Neural crest cell (in vitro differentiated cells): Measurements from ENCODE around the gene LTBP1. TPM values are rescaled to one million over a fixed set of nuclear protein-coding genes. Genes with fewer than 3 reads are reported as not detected.

Source experiments
- DNase-seq: peaks from one replicate; pipeline ENCODE4 v3.0.0; 2021; ENCODE audit warnings: low read depth, mixed read lengths, low spot score
- H3K27ac Mint-ChIP-seq: one replicate; pipeline ENCODE4 v1.8.0; 2021; ENCODE audit warnings: mild to moderate bottlenecking, mixed read lengths; ENCODE audit not compliant: unreplicated experiment
- H3K27me3 Mint-ChIP-seq: 2 replicates; pipeline ENCODE4 v1.8.0; 2021; ENCODE audit warnings: low read depth, mild to moderate bottlenecking, mixed read lengths
- H3K36me3 Mint-ChIP-seq: 2 replicates; pipeline ENCODE4 v1.8.0; 2021; ENCODE audit warnings: low read depth, mild to moderate bottlenecking, mixed read lengths
- H3K4me1 Mint-ChIP-seq: 2 replicates; pipeline ENCODE4 v1.8.0; 2021; ENCODE audit warnings: mixed read lengths
- H3K4me3 Mint-ChIP-seq: one replicate; pipeline ENCODE4 v1.8.0; 2021; ENCODE audit warnings: mild to moderate bottlenecking, mixed read lengths
- H3K9me3 Mint-ChIP-seq: 2 replicates; pipeline ENCODE4 v1.8.0; 2021; ENCODE audit warnings: mixed read lengths
- CTCF ChIP-seq: fragments of 200-600 bp; sonication (generic); conservative IDR thresholded peaks from 2 replicates; pipeline ENCODE4 v1.5.0; 2021; ENCODE audit warnings: antibody characterized with exemption, mild to moderate bottlenecking
- total RNA-seq: library from RNA; stranded (reverse); gene quantifications from 2 replicates; pipeline ENCODE4 v1.2.1, GENCODE V29; 2021

The LTBP1 gene
- total RNA-seq, 1 donor from 2014 or later: 30.2 TPM

DNA sequence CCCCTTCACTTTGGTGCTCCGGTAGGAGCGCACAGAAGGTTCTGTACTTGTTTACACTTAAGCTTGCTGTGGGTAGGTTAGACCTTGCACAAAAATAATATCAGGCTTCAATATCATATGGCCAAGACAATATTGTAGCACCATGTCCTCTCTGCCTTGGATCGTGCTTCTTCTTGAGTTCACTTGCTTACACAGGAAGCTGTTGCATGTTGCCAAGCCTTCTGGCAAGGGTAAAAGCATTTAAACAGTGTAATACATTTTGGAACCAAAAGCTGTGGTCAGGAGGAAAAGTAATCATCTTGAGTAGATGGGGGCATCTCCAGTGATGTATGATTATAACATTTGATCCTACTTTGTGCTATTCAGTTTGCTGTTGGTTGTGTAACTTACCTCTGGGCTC, 197.5 kb downstream of the LTBP1 start:
- Mint-ChIP-seq H3K9me3 (no peaks in the 10 kb centered on the region), H3K4me1 (no peaks in the 10 kb centered on the region), H3K36me3 (no peaks in the 10 kb centered on the region), H3K27me3 (no peaks in the 10 kb centered on the region), H3K4me3 (no peak overlapping the region), H3K27ac (no peak overlapping the region)
- no peak for TF ChIP-seq CTCF
- DNase-seq: no peak

DNA sequence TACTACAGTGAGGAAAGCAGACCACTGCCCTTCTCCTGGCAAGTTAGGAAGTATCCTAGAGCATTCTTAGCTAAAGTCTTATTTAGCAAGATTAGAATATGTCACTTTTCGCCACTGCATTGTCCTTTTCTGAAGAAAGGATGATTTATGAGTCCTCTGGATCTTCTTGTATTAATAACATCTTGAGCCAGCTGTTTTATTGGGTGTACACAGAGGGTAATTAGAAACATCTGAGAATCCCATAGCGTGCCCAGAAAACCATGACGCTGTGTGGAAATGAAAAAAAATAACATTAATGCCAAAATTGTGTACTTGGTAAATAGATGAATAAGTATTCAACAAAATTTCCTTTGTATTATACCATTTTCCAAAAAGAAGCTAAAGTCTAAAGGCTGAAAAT, 198.7 kb downstream of the LTBP1 start:
- DNase-seq: no peak
- TF ChIP-seq CTCF: no peak
- Mint-ChIP-seq H3K36me3 (no peaks in the 10 kb centered on the region), H3K9me3 (no peaks in the 10 kb centered on the region), H3K4me1 (no peaks in the 10 kb centered on the region), H3K4me3 (no peak overlapping the region), H3K27me3 (no peaks in the 10 kb centered on the region), H3K27ac (no peak overlapping the region)

- Mint-ChIP-seq H3K27ac (no peak overlapping the region), H3K4me1 (no peaks in the 10 kb centered on the region), H3K4me3 (no peak overlapping the region), H3K36me3 (no peaks in the 10 kb centered on the region), H3K9me3 (no peaks in the 10 kb centered on the region), H3K27me3 (no peaks in the 10 kb centered on the region)
- no peak for TF ChIP-seq CTCF
- no peak for DNase-seq
These were observed 199.3 kb downstream of the LTBP1 start for GRCh38 chr2:33146102-33146501.

- DNase-seq: no peak
- no peaks in the 10 kb centered on the region for H3K4me1 Mint-ChIP-seq
- H3K27me3 Mint-ChIP-seq: no peaks in the 10 kb centered on the region
- H3K27ac Mint-ChIP-seq: no peak overlapping the region
- H3K4me3 Mint-ChIP-seq: no peak overlapping the region
- no peak for TF ChIP-seq CTCF
- no peaks in the 10 kb centered on the region for H3K36me3 Mint-ChIP-seq
- no peaks in the 10 kb centered on the region for H3K9me3 Mint-ChIP-seq
These were observed 206.3 kb downstream of the LTBP1 start for GRCh38 chr2:33153008-33153407.

GRCh38 chr2:33158482-33159003, 211.8 kb downstream of the LTBP1 start:
- H3K27ac Mint-ChIP-seq: no peak overlapping the region
- no peaks in the 10 kb centered on the region for H3K4me1 Mint-ChIP-seq
- no peak overlapping the region for H3K4me3 Mint-ChIP-seq
- no peaks in the 10 kb centered on the region for H3K27me3 Mint-ChIP-seq
- TF ChIP-seq CTCF: no peak
- no peak for DNase-seq
- H3K36me3 Mint-ChIP-seq: no peaks in the 10 kb centered on the region
- H3K9me3 Mint-ChIP-seq: no peaks in the 10 kb centered on the region

GRCh38 chr2:33160191-33160590, 213.4 kb downstream of the LTBP1 start:
- no peak for DNase-seq
- Mint-ChIP-seq H3K27me3 (no peaks in the 10 kb centered on the region), H3K4me1 (no peaks in the 10 kb centered on the region), H3K27ac (no peak overlapping the region), H3K36me3 (no peaks in the 10 kb centered on the region), H3K9me3 (no peaks in the 10 kb centered on the region), H3K4me3 (no peak overlapping the region)
- TF ChIP-seq CTCF: no peak
